ENCODE results near the gene LZTS2.

DNA sequence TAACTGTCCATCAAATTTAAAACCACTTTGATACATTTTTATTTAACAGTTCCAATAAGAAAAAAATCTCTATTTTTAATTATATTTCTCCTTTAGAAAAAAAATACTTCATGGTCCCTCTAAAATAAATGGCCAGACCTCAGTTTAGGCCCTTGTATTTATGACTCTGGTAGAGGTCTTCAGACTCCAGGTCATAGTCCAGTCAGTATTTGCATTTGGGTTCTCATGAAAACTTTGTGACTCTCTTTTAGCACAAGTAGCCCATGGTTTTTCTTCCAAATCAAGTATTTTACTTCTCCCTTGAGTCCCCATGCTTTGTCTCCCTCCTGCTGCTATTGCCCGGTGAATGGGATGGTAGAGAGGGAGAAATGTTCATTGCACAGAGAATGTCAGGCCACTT is 35.8 kb upstream of the LZTS2 start:
- no peak for TF ChIP-seq EP300 (IDR thresholded peaks at IDR 0.05; ENCODE audit: borderline replicate concordance in 1 of 2, low read depth in 1 of 2, low read length in 1 of 2)
- no peak for TF ChIP-seq TAF1 (IDR thresholded peaks at IDR 0.05; ENCODE audit: borderline replicate concordance, low read depth, low read length)

All from SK-N-SH (cell line).